ENCODE data around the gene MTUS2.

DNA sequence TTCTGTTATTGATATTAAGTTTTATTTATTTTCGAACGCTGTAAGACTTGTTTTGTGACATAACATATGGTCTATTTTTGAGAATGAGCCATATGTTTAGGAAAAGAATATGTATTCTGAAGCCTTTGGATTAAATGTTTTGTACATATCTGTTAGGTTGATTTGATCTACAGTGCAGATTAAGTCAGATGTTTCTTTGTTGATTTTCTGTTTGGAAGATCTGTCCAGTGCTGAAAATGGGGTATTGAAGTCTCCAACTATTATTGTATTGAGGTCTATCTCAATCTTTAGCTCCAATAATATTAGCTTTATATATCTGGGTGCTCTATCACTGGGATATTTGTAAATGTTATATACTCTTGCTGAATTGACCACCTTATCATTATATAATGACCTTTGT lies 97.9 kb downstream of the MTUS2 start:
- no peak for TF ChIP-seq RBM14 (IDR thresholded peaks at IDR 0.05; ENCODE audit: borderline replicate concordance, insufficient read depth, low read depth, low read length)
- no peak for TF ChIP-seq CHD2 (IDR thresholded peaks at IDR 0.05; ENCODE audit: low read depth, low read length)
- TF ChIP-seq, protein P1, sequence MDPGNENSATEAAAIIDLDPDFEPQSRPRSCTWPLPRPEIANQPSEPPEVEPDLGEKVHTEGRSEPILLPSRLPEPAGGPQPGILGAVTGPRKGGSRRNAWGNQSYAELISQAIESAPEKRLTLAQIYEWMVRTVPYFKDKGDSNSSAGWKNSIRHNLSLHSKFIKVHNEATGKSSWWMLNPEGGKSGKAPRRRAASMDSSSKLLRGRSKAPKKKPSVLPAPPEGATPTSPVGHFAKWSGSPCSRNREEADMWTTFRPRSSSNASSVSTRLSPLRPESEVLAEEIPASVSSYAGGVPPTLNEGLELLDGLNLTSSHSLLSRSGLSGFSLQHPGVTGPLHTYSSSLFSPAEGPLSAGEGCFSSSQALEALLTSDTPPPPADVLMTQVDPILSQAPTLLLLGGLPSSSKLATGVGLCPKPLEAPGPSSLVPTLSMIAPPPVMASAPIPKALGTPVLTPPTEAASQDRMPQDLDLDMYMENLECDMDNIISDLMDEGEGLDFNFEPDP (CRISPR knock-in tag; IDR thresholded peaks at IDR 0.05): no peak
- TF ChIP-seq, protein P2, sequence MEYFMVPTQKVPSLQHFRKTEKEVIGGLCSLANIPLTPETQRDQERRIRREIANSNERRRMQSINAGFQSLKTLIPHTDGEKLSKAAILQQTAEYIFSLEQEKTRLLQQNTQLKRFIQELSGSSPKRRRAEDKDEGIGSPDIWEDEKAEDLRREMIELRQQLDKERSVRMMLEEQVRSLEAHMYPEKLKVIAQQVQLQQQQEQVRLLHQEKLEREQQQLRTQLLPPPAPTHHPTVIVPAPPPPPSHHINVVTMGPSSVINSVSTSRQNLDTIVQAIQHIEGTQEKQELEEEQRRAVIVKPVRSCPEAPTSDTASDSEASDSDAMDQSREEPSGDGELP (CRISPR knock-in tag; IDR thresholded peaks at IDR 0.05; ENCODE audit: borderline replicate concordance): no peak
- TF ChIP-seq, protein P3, sequence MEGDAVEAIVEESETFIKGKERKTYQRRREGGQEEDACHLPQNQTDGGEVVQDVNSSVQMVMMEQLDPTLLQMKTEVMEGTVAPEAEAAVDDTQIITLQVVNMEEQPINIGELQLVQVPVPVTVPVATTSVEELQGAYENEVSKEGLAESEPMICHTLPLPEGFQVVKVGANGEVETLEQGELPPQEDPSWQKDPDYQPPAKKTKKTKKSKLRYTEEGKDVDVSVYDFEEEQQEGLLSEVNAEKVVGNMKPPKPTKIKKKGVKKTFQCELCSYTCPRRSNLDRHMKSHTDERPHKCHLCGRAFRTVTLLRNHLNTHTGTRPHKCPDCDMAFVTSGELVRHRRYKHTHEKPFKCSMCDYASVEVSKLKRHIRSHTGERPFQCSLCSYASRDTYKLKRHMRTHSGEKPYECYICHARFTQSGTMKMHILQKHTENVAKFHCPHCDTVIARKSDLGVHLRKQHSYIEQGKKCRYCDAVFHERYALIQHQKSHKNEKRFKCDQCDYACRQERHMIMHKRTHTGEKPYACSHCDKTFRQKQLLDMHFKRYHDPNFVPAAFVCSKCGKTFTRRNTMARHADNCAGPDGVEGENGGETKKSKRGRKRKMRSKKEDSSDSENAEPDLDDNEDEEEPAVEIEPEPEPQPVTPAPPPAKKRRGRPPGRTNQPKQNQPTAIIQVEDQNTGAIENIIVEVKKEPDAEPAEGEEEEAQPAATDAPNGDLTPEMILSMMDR (IDR thresholded peaks at IDR 0.05 in 2 of 3, conservative IDR thresholded peaks at IDR 0.05 in 1 of 3; ENCODE audit: insufficient read depth in 2 of 3, low read depth in 1 of 3, low read length in 3 of 3): no peak

All from K562 (cell line).